ENCODE results near the gene ERGIC2. TPM values are rescaled to one million over a fixed set of nuclear protein-coding genes. Genes with fewer than 3 reads are reported as not detected.
"Not testable (repeated sequence)": the region's sequence is repeated elsewhere in the genome, so short reads cannot be mapped to it uniquely, and the experiment has no call there.

ERGIC2 gene
- total RNA-seq, 1 donor from 2014 or later: 86.6 TPM

GRCh38 chr12:29310899-29311298, 70.1 kb downstream of the ERGIC2 start:
- DNase-seq (ENCODE audit: missing footprints) (no peak), ATAC-seq (no peak)
- intact Hi-C loops (cut with DNase I): no loop called here

- DNase-seq (ENCODE audit: missing footprints): no peak
- intact Hi-C loops (cut with DNase I): no loop called here
Measured at GRCh38 chr12:29309320-29309902, 71.6 kb downstream of the ERGIC2 start.

DNA sequence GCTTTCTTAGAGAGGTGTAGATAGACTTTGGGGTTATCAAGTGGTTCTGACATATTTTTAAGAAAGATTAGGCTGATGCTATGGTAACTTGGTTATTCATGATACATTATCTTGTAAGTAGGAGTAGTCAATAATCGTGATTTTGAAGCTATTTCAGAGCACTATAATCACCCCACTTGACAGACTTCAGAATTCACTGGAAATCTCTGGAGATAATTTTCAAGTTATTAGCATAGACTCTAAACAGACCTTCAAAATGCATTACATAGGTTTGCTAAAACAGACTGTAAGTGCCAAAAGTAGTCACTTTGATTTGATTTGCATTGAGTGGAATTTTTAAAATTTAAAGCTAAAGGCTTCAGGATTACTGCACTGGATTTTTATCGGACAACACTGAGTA, 74.3 kb downstream of the ERGIC2 start:
- no peak for DNase-seq (ENCODE audit: missing footprints)
- intact Hi-C loops (cut with DNase I): no loop called here
- ATAC-seq: no peak

More at GRCh38 chr12:29309320-29309902, 71.6 kb downstream of the ERGIC2 start:
- no peak for ATAC-seq

DNA sequence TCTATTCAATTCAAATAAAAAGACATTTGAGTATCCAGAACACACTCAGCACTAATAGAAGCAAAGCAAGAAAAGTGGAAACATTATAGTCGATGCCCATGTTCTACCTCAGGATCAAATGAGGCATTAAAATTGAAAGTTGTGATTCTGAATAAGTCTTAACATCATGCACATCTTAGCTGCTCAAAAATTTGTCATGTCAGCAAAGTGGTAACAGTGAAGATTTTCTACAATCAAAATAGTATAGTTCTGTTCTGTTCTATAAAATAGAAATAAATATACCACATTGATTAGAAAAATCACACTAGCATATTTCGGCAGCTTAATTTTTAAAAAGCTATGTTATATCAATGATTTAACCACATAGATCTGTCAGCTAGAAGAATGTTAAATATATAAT, 74.7 kb downstream of the ERGIC2 start:
- DNase-seq (ENCODE audit: missing footprints) (no peak), ATAC-seq (no peak)
- intact Hi-C loops (cut with DNase I): no loop called here

DNA sequence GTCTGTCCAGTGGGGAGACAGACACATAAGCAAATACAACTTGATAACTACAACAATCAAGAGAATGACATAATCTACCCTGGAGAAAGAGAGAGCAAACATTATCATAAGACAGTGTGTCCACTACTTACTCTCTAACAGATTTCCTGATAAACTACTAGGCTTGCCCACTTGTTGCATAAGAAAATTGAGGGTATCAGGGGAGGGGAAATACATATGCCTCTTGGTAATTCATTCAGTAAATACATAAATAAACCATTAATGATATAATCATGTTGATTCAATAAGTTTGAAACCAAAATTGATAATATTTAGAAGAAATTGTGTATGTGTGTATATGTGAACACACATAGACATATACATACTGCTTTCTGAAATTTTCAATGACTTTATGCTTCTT, 76.6 kb downstream of the ERGIC2 start:
- ATAC-seq: no peak
- DNase-seq (ENCODE audit: missing footprints): no peak

DNA sequence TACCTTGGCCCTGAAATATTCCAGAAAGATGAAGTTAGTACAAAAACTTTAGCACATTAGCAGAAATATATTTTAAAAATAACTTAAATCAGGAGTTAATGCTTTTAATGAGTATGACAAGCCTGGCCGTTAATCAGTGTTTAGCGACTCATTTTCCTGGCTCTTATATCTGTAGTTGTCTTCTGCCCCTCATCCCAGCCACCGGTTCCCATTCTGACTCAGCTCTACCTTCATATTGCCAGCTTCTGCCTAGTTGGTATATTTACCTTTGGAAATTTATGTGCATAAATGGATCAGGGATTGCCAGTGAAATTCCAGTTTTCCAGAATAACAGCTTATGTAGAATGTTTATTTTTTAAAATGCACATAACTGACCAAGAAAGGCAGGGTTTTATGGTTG, 79.9 kb downstream of the ERGIC2 start:
- ATAC-seq: no peak
- DNase-seq (ENCODE audit: missing footprints): no peak
- intact Hi-C loops (cut with DNase I): no loop called here

More for the DNA sequence above, 76.6 kb downstream of the ERGIC2 start:
- intact Hi-C loops (cut with DNase I): no loop called here

DNA sequence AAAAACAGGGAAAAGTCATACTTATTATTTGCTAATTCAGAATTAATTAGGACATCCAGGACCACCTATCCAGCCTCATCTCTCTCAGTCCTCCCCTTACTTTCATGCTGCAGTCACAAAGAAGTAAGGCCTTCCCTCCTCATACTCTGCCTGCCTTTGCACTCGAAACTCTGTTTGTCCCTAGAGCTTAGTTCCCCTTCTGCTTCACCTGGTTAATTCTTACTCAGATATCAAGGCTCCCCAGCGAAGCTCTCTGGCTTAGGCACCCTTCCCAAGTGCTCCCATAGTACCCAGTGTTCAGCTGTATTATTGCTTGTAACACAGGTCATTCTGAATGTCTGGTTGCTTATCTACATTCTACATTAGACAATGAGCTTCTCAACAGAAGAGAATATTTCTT, 81.3 kb downstream of the ERGIC2 start:
- intact Hi-C loops (cut with DNase I): no loop called here
- ATAC-seq: no peak
- DNase-seq (ENCODE audit: missing footprints): no peak

DNA sequence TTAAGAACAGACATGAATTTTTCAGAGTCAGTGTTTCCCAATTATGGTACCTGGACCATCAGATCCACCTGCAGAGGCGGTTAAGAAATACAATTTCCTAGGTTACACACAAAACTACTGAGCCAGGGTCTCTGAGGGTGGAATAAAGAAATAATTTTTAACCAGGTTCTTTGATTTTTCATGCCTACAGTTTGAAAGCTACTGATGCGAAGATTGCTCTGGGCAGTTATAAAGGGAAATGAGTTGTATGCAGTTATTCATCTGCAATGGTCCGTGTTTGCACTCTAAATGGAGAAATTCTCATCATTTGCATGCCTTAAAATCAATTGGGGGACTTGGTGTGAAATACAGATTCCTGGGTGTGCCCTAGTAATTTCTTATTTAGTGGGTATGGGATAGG, 89.7 kb downstream of the ERGIC2 start:
- intact Hi-C loops (cut with DNase I): no loop called here
- ATAC-seq: no peak
- no peak for DNase-seq (ENCODE audit: missing footprints)

DNA sequence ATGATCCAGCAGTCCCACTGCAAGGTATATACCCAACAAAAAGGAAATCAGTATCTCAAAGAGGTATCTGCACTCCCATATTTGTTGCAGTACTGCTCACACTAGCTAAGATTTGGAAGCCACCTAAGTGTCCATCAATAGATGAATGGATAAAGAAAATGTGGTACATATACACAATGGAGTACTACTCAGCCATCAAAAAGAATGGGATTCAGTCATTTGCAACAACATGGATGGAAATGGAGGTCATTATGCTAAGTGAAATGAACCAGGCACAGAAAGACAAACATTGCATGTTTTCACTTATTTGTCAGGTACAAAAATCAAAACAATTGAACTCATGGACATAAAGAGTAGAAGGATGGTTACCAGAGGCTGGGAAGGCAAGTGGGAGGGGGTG, 90.5 kb downstream of the ERGIC2 start:
- DNase-seq (ENCODE audit: missing footprints); intact Hi-C loops (cut with DNase I); ATAC-seq: not testable (repeated sequence)

DNA sequence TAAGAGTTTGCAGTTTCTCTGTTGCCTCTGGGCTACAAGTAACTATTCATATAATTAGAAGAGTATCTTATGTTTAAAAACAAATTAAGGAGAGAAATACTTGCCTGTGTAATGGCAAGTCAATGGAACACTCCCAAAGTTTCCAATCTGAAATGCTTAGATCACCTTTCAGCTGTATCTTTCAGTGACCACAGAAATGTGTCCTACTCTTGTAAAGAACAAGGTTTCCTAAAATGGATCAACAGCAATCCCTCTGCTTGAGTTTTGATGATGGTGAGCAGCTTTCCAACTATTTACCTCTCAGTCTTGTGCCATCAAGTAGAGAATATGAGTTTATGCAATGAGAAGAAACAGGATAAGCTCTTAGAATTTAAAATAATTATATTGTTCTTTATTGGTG, 92.9 kb downstream of the ERGIC2 start:
- no peak for ATAC-seq
- DNase-seq (ENCODE audit: missing footprints): no peak
- intact Hi-C loops (cut with DNase I): no loop called here

- ATAC-seq (no peak), DNase-seq (ENCODE audit: missing footprints) (no peak)
- intact Hi-C loops (cut with DNase I): no loop called here
Measured at GRCh38 chr12:29287622-29288021, 93.3 kb downstream of the ERGIC2 start.

Other genes with a start within 250 kb of the ERGIC2 start
- 4.1 TPM for gene FAR2, start 231.9 kb downstream of the ERGIC2 start, total RNA-seq
- gene OVCH1, start 116.5 kb upstream of the ERGIC2 start, total RNA-seq: 0.24 TPM